ENCODE data around the gene ZBTB11.

DNA sequence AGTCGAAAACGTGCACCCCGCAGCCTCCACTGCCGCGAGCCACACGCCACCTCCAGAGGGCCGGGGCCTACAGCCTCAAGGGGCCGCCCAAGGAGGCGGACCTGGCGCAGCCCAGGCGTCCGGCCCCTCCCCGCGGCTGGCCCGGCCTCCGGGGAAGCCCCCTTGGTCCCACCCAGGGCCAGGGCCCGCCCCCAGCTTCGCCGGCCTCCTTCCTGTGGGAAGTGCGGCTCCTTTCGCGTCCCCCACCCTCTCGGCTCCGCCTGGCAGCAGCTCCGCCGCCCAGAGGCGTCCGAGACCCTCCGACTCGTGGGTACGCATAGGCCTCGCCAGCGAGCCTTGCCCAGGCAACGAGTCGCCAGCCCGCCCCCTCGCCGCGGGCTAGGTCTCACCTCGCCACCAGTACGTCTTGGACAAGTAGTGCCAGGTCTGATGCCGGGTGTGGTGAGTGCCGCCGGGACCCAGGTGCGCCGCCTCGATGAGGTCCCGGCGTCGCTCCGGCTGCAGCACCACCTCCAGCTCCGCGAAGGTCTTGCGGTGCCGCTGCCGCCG lies 642 bp downstream of the ZBTB11 start:
- no peak for TF ChIP-seq EZH2 (IDR thresholded peaks at IDR 0.05)
- no peak for TF ChIP-seq EZH2phosphoT487 (IDR thresholded peaks at IDR 0.05)
- TF ChIP-seq, protein P1, sequence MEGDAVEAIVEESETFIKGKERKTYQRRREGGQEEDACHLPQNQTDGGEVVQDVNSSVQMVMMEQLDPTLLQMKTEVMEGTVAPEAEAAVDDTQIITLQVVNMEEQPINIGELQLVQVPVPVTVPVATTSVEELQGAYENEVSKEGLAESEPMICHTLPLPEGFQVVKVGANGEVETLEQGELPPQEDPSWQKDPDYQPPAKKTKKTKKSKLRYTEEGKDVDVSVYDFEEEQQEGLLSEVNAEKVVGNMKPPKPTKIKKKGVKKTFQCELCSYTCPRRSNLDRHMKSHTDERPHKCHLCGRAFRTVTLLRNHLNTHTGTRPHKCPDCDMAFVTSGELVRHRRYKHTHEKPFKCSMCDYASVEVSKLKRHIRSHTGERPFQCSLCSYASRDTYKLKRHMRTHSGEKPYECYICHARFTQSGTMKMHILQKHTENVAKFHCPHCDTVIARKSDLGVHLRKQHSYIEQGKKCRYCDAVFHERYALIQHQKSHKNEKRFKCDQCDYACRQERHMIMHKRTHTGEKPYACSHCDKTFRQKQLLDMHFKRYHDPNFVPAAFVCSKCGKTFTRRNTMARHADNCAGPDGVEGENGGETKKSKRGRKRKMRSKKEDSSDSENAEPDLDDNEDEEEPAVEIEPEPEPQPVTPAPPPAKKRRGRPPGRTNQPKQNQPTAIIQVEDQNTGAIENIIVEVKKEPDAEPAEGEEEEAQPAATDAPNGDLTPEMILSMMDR (IDR thresholded peaks at IDR 0.05) = no peak

Data from neural progenitor cell (in vitro differentiated cells).